Measurements from ENCODE around the gene NOD2. TPM values are rescaled to one million over a fixed set of nuclear protein-coding genes. Genes with fewer than 3 reads are reported as not detected.

NOD2 gene
- total RNA-seq, 1 experiment from 2014 or later = 0.07 TPM

DNA sequence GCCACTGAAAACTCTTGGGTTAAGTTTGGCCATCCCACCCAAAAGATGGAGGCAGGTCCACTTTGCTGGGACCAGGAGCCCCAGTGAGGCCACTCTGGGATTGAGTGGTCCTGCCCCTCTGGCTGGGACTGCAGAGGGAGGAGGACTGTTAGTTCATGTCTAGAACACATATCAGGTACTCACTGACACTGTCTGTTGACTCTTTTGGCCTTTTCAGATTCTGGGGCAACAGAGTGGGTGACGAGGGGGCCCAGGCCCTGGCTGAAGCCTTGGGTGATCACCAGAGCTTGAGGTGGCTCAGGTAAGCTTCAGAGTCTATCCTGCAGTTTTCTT lies 29.0 kb downstream of the NOD2 start:
- Histone ChIP-seq H3K9me2 (replicated peaks; ENCODE audit: low read length) (no peaks in the 10 kb centered on the region), H3K9me3 (ENCODE audit: low read length) (no peaks in the 10 kb centered on the region), H3K4me3 (ENCODE audit: low read length) (no peak overlapping the region), H3K36me3 (ENCODE audit: low read depth, low read length) (no peaks in the 10 kb centered on the region), H3K79me2 (ENCODE audit: low read length) (no peaks in the 10 kb centered on the region), H3F3A (ENCODE audit: low read length, unreplicated experiment) (no peaks in the 10 kb centered on the region), H3K4me1 (ENCODE audit: insufficient read depth, low read length) (peaks cover 11% of the 10 kb centered on the region), H3K4me2 (ENCODE audit: low read length) (no peak overlapping the region), H3K27me3 (ENCODE audit: low read length) (no peaks in the 10 kb centered on the region), H3K9ac (ENCODE audit: low read length) (no peak overlapping the region), H3K27ac (ENCODE audit: low read length) (no peak overlapping the region), H4K20me1 (ENCODE audit: low read length) (no peaks in the 10 kb centered on the region), H2AFZ (ENCODE audit: low read length) (no peak overlapping the region)
- DNase-seq = no peak
- POLR2A ChIA-PET (ENCODE audit: unreplicated experiment) = no interaction called here
- no peak for ATAC-seq
- no peak for TF ChIP-seq EZH2 (IDR thresholded peaks at IDR 0.05; ENCODE audit: low read length, unreplicated experiment)
- no peak for TF ChIP-seq EZH2phosphoT487 (IDR thresholded peaks at IDR 0.05; ENCODE audit: borderline replicate concordance, low read length)
- TF ChIP-seq, protein P1, sequence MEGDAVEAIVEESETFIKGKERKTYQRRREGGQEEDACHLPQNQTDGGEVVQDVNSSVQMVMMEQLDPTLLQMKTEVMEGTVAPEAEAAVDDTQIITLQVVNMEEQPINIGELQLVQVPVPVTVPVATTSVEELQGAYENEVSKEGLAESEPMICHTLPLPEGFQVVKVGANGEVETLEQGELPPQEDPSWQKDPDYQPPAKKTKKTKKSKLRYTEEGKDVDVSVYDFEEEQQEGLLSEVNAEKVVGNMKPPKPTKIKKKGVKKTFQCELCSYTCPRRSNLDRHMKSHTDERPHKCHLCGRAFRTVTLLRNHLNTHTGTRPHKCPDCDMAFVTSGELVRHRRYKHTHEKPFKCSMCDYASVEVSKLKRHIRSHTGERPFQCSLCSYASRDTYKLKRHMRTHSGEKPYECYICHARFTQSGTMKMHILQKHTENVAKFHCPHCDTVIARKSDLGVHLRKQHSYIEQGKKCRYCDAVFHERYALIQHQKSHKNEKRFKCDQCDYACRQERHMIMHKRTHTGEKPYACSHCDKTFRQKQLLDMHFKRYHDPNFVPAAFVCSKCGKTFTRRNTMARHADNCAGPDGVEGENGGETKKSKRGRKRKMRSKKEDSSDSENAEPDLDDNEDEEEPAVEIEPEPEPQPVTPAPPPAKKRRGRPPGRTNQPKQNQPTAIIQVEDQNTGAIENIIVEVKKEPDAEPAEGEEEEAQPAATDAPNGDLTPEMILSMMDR (conservative IDR thresholded peaks at IDR 0.05; ENCODE audit: low read depth, low read length) = no peak
- intact Hi-C loops (cut with micrococcal nuclease) = no loop called here
- CTCF ChIA-PET = no interaction called here
- no TSS peak for BruUV-seq (replicated peaks)

DNA sequence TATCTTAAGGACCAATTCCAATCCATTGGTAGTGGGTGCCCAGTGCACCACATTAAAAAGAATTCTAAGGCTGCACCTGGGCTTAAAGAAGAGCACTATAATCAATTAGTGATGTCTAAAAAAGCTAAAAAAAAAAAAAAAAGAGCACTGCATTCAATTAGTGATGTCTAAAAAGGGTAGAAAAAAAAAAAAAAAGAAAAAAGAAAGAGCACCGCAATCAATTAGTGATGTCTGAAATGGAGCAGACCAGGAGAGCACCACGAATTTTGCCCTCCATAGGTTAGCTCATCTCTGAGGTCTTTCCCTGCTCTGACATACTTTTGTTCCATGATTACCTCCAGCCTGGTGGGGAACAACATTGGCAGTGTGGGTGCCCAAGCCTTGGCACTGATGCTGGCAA lies 29.6 kb downstream of the NOD2 start:
- Histone ChIP-seq H3K36me3 (ENCODE audit: low read depth, low read length) (no peaks in the 10 kb centered on the region), H3K4me1 (ENCODE audit: insufficient read depth, low read length) (peaks cover 11% of the 10 kb centered on the region), H3K9me2 (replicated peaks; ENCODE audit: low read length) (no peaks in the 10 kb centered on the region), H4K20me1 (ENCODE audit: low read length) (no peaks in the 10 kb centered on the region), H3K79me2 (ENCODE audit: low read length) (no peaks in the 10 kb centered on the region), H2AFZ (ENCODE audit: low read length) (no peak overlapping the region), H3K27ac (ENCODE audit: low read length) (no peak overlapping the region), H3K27me3 (ENCODE audit: low read length) (no peaks in the 10 kb centered on the region), H3K9ac (ENCODE audit: low read length) (no peak overlapping the region), H3F3A (ENCODE audit: low read length, unreplicated experiment) (no peaks in the 10 kb centered on the region), H3K4me2 (ENCODE audit: low read length) (no peak overlapping the region), H3K9me3 (ENCODE audit: low read length) (no peaks in the 10 kb centered on the region), H3K4me3 (ENCODE audit: low read length) (no peak overlapping the region)
- DNase-seq = no peak
- ChIA-PET CTCF (no interaction called here), POLR2A (ENCODE audit: unreplicated experiment) (no interaction called here)
- BruUV-seq (replicated peaks) = no TSS peak
- no peak for ATAC-seq
- TF ChIP-seq, protein P1 (conservative IDR thresholded peaks at IDR 0.05; ENCODE audit: low read depth, low read length) = no peak
- no peak for TF ChIP-seq EZH2 (IDR thresholded peaks at IDR 0.05; ENCODE audit: low read length, unreplicated experiment)
- TF ChIP-seq EZH2phosphoT487 (IDR thresholded peaks at IDR 0.05; ENCODE audit: borderline replicate concordance, low read length) = no peak
- intact Hi-C loops (cut with micrococcal nuclease) = no loop called here

DNA sequence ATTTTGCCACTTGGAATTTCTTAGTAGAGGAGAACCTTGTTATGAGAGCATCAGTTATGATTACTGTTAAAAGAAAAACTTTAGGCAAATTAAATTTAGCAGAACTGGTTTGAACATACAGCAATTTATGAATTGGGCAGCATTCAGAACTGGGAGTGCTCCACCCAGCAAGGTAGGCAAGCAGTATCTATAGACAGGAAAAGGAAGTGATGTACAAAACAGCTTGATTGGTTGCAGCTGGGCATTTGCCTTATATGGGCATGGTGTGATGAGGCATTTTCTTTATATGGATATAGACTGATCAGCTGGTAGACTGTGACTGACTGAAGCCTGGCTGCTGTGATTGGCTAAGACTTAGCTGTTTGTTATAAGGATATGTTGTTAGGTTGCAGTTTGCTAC lies 30.9 kb downstream of the NOD2 start:
- no peaks in the 10 kb centered on the region for H3K27me3 ChIP-seq (ENCODE audit: low read length)
- H3F3A ChIP-seq (ENCODE audit: low read length, unreplicated experiment) = no peaks in the 10 kb centered on the region
- no peaks in the 10 kb centered on the region for H3K9me3 ChIP-seq (ENCODE audit: low read length)
- no peak overlapping the region for H3K9ac ChIP-seq (ENCODE audit: low read length)
- H3K79me2 ChIP-seq (ENCODE audit: low read length) = no peaks in the 10 kb centered on the region
- ATAC-seq = no peak
- H3K4me1 ChIP-seq (ENCODE audit: insufficient read depth, low read length) = peaks cover 6% of the 10 kb centered on the region
- no peak overlapping the region for H3K4me3 ChIP-seq (ENCODE audit: low read length)
- no peak overlapping the region for H2AFZ ChIP-seq (ENCODE audit: low read length)
- TF ChIP-seq, protein P1 (conservative IDR thresholded peaks at IDR 0.05; ENCODE audit: low read depth, low read length) = no peak
- TF ChIP-seq EZH2 (IDR thresholded peaks at IDR 0.05; ENCODE audit: low read length, unreplicated experiment) = no peak
- no peak for TF ChIP-seq EZH2phosphoT487 (IDR thresholded peaks at IDR 0.05; ENCODE audit: borderline replicate concordance, low read length)
- BruUV-seq (replicated peaks) = no TSS peak
- POLR2A ChIA-PET (ENCODE audit: unreplicated experiment) = no interaction called here
- no peaks in the 10 kb centered on the region for H3K9me2 ChIP-seq (replicated peaks; ENCODE audit: low read length)
- no peak for DNase-seq
- no peaks in the 10 kb centered on the region for H4K20me1 ChIP-seq (ENCODE audit: low read length)
- no peaks in the 10 kb centered on the region for H3K36me3 ChIP-seq (ENCODE audit: low read depth, low read length)
- H3K27ac ChIP-seq (ENCODE audit: low read length) = no peak overlapping the region
- H3K4me2 ChIP-seq (ENCODE audit: low read length) = no peak overlapping the region
- CTCF ChIA-PET = no interaction called here
- intact Hi-C loops (cut with micrococcal nuclease) = no loop called here

Data from PC-3 (cell line).